RKO (cell line): ENCODE results near the gene IMMP2L.

Experiments used
- DNase-seq: peaks from one replicate; pipeline ENCODE4 v3.0.0-alpha.2; 2016; ENCODE audit warnings: low spot score

Gene IMMP2L

DNA sequence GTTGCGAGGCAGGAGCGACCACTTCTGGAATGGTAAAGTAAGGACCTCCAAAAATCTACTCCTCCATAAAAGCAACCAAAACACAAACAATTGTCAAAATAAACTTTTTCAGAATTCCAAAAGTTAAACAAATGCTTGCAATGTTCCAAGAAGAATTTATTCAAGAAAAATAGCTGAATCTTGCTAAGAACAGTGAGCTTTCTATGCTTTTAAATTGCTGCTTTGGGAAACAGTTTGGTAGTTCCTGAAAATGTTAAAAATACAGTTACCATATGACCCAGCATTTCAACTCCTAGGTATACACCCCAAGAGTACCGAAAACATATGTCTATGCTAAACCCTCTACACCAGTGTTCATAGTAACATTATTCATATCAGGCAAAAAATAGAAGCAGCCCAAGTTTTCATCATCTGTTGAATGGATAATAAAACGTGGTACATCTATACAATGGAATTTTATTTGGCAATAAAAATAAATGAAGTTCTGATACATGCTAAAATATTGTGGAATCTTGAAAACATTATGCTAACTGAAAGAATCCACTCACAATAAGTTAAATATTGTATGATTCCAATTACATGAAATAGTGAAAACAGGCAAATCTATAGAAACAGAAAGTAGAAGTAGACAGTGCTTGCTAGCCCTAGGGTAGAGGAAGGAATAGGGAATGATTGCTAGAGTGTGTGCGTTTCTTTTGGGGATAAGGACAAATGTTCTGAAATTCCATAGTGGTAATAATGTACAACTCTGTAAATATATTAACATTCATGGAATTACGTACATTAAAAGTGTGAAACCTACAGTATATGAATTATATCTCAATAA is 414.4 kb downstream of the IMMP2L start:
- DNase-seq, result no peak

DNA sequence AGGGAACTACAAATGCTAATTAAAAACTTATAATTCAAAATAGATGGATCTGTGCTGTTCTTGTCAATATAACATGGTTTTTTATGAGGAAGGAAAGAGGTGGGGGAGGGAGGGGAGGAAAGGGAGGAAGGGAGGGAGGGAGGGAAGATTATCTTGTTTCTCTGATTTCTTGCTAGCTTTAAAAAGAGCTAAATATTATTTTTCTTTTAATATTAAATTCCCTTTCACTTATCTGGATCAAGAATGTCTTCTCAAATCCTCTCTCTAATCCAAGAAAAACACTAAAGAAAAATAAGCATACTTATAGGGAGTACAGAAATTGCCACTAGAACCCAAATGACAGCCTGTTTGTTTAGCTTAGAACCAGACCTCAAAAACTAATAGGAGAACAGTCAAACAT is 416.2 kb downstream of the IMMP2L start:
- DNase-seq, result no peak

DNA sequence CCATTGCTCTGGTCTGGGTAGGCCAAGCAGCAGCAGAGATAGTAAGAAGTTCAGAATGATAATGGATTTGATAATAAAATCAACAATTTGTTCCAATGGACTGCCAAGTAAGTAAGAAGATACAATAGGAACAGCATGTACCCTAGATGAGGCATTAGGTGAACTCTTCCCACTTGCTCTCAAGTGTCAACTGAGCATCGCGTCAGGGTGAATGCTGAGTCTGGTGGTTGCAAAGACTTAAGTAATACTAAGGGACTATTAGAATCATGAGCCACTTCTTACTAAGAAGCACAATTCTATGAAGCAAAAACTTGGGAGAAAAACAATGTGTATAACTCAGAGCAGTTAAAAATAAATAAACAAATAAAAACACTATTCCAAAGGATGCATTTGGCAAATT is 416.8 kb downstream of the IMMP2L start:
- DNase-seq, result no peak

DNA sequence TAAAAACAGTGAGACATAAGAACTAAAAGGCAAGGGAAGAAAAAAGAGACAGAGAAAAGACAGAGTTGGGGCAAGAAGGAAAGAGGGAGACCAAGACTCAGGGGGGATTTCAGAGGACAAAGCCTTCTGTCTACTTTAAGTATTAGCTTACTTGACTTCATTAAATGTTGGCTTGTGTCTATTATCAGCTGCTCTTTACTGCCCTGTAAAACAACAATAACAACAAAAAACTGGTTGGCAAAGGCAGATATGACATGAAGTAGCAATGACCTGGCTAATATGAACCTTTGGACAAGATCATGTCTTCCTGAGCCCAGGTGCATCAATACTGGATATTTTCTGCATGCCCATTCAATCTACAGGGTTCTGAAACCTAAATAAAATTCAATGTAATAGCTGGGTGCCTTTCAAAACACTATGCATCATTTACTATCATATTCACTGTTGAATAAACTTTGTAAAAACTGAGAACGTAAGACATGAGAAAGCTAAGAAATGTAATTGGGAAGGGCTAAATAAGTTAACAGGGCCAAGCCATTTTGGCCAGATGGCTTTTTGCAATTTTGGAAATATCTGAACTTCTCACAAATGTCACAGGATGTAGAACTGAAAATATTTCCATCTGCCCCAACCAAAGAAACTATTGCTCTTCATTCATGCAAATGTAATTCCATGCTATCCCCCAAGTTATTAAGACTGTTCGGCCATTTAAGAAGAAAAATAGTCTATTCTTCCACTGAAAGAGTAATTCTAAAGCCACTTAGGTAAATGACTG is 422.0 kb downstream of the IMMP2L start:
- no peak for DNase-seq

GRCh38 chr7:111138586-111138985 is 423.7 kb downstream of the IMMP2L start:
- DNase-seq, result no peak

DNA sequence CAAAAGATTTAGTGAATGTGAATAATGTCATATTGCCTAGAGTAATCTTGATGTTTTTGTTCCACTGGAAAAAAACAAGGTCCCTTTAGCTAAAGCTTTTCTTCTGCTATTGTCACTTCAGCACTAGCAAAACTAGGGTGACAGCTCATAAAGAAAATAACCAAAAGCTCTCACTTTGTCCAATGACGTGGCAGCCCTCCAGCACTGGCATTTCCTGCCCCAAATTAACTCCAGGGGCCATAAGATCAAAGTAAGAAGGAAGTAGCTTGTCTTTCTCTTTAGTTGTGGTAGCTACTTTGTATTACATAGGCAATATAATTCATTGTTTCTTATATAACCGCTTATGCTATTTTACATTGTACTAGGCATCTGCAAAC is 424.1 kb downstream of the IMMP2L start:
- DNase-seq, result peak; percentile 13

- no peak for DNase-seq
Measured at GRCh38 chr7:111137296-111138192, 424.7 kb downstream of the IMMP2L start.

- DNase-seq, result no peak
Measured at GRCh38 chr7:111132833-111133232, 429.5 kb downstream of the IMMP2L start.

GRCh38 chr7:111129435-111129834 is 432.9 kb downstream of the IMMP2L start:
- DNase-seq, result no peak

DNA sequence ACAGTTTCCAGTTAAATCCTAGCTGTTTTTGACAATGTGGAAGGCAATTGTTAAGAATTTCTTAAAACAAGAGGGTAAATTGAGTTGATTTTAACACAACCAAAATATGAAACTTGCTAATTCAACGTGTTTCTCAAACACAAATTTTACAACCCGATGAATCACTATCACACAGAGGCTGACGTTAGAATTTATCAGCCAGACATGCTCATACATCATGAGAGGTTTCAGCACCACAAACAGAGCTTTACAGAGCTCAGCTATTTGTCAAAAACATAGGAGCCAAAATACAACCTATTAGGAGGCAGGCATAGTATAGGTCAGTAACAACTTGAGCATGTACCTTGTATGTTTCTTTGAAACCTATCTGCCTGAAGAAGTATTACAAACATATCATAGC is 435.3 kb downstream of the IMMP2L start:
- peak; percentile 83 for DNase-seq

GRCh38 chr7:111115966-111116365 is 446.3 kb downstream of the IMMP2L start:
- DNase-seq, result no peak

DNA sequence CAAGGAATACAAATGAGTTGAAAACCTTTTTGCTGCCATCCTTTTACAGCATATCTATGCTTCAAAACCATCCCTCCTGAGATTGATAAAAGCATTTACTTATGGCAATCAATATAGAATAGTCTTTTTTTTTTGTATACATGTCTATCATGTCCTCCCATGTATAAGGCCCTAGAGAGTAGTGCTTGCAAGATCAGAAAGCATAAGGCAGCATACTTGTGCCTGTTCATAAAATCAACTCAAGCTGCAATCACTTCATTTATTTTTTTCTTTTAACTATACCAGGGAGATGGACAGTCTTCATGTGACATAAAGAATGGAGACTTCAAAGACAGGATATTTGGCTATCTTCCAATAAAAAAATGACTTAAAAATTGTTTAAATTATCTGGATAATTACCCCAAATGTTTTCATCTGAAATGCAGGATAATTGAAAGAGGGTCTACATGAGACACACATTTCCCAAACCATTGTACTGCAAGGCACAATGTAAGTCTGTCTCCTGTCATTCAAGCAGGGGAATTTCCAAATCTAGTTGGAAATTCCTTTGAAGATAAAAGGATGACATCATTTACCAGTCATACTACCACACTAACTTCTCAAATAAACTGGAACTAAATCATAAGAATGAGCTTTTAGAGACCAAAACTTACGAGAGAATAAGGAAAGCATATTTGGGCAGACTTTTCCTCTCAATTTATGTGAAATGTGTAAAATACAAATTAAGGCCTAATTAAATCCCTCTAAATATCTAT is 448.9 kb downstream of the IMMP2L start:
- DNase-seq, result peak; percentile 29

DNA sequence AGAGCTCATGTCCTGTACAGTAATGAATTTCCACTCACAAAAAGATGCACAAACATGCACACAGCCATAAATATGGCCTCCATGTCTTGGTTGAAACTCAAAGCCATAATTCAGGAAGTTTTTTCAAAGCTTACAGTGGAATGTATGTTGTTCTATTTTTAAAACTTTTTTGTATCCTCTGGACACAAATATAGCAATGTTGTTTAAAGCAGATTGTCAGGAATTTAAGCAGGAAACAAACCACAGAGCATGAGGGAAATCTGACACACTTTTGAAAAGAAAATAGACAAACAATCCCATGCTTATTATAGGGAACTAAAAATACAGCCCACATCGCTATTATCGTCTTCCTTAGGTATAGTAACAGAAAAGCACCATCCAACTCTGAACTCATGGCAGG is 449.9 kb downstream of the IMMP2L start:
- no peak for DNase-seq

DNA sequence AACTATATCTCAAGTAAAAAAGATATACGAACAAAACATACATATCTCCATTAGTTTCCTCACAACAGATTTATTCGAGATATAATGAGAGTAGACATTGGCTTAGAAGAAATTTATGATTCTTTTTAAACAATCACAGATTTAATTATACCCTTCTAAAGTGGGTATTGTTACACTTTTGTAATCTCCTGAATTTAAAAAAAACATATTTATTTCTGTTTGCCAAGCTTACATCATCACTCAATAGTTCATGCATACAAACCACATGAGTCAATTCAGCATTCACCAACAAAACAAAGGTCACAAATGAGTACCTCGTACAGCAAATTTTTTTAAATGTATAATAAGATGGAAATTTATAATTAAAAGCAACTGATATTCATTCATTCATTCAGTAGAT is 453.8 kb downstream of the IMMP2L start:
- DNase-seq, result peak; percentile 9

DNA sequence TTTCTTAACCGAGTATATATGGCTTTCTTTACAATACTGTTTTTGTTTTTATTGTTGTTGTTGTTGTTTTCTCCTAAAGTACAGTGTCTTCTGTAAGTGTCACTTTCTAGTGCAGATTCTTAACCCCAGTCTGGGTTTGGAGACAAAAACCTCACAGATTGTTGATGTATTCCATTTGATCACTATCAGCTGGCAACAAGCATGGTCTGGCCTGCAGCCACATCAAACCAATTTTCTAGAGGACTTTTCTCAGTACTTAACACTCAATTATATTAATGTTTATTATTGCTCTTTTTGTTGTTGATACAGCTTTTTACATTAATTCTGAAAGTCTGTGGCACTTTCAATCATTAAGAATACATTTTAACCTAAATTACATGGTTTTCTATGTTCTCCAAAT is 454.3 kb downstream of the IMMP2L start:
- no peak for DNase-seq

DNA sequence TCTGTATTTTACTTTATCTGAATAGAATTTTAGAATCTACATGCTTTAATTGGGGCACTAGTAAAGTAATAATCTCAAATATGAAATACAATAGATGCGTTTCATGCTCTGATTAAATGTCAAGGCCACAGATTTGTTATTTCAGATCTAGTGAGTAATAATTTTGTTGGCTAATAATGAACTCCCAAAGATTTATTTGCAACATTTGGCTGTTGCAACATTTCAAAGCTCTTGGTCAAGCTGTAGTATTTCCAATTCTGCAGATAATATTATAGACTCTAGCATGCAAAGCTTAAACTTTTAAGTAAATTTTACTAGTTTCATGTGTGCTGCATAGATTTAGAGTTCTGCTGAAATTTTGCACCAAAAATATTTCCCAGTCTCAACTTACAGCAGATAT is 454.7 kb downstream of the IMMP2L start:
- no peak for DNase-seq

GRCh38 chr7:111105269-111105668 is 457.0 kb downstream of the IMMP2L start:
- no peak for DNase-seq

DNA sequence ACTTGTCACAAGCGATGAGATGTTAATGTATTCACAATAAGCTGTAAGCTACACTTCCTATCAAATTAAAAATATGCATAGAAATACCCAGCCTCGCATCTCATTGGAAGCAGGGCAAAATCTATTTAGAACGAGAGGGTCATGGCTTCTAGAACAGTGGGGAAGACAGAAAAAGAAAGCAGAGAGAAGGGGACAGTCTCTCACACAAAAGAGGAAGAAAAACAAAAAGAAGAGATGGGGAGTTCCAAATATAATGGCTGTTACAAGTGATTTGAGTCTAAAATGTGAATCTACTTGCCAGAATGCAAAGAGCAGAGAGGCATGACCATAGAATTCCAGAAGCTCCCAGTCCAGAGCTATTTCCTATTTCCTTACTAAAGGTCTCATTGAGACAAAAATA is 457.6 kb downstream of the IMMP2L start:
- no peak for DNase-seq

GRCh38 chr7:111103678-111104274 is 458.5 kb downstream of the IMMP2L start:
- DNase-seq, result no peak

- no peak for DNase-seq
Measured at GRCh38 chr7:111103136-111103535, 459.2 kb downstream of the IMMP2L start.
